Right cardiac atrium (tissue), 5 donors: Measurements from ENCODE around the gene PCDHGA8. TPM values are rescaled to one million over a fixed set of nuclear protein-coding genes. Genes with fewer than 3 reads are reported as not detected.
"Not testable (repeated sequence)": the region's sequence is repeated elsewhere in the genome, so short reads cannot be mapped to it uniquely, and the experiment has no call there.

Source experiments
- ATAC-seq, 2 donors: fragments of 200-7000 bp; cut with Tn5 transposase; one replicate each; pipeline versions ENCODE4 v1.8.0 to v1.9.1; 2020; ENCODE audit warnings: moderate library complexity in 2 of 2, mild to moderate bottlenecking in 1 of 2
- DNase-seq, 3 donors: peaks; one replicate each; pipeline ENCODE4 v3.0.0-alpha.2; 2020
- H3K27ac ChIP-seq: one replicate; pipeline ENCODE4 v1.5.1; 2013; ENCODE audit warnings: mild to moderate bottlenecking, low read length, control low read depth, moderate library complexity
- H3K27me3 ChIP-seq: one replicate; pipeline ENCODE4 v1.6.1; 2013; ENCODE audit not compliant: control insufficient read depth, insufficient read depth
- H3K4me1 ChIP-seq: one replicate; pipeline ENCODE4 v1.6.1; 2013; ENCODE audit warnings: low read length; ENCODE audit not compliant: control insufficient read depth, insufficient read depth
- H3K4me3 ChIP-seq: one replicate; pipeline ENCODE4 v1.5.1; 2013; ENCODE audit warnings: low read length, control low read depth
- H3K9me3 ChIP-seq: one replicate; pipeline ENCODE4 v1.6.1; 2013; ENCODE audit warnings: low read length; ENCODE audit not compliant: control insufficient read depth
- WGBS: extraction: QIAGEN DNeasy Blood & Tissue Kit; methylation state at CpG from one replicate; pipeline ENCODE4 v1.1.7; 2013; 5-methylcytosine and 5-hydroxymethylcytosine counted together
- intact Hi-C, 4 donors: fragments of 100-400 bp; cut with DNase I; formaldehyde crosslinking; loops; one replicate each; pipeline versions ENCODE4 v1.11.0 to v1.14.0; 2022 to 2023
- polyA plus RNA-seq: library from polyadenylated mRNA; stranded (reverse); fragments of 200-250 nt; gene quantifications from one replicate; pipeline ENCODE4 v1.2.3, GENCODE V29; 2013
- total RNA-seq, 4 donors: library from RNA; stranded (reverse); fragmentation: NEBNext Ultra II Directional; extraction: Animal tissue kit (Norgen Biotek cat#: 25700); gene quantifications; one replicate each; pipeline ENCODE4 v1.2.1, GENCODE V29; 2021
- donor health status: healthy with polysubstance abuse.
- donor health status: DM: no; HTN: yes; CAD: no.
- donor health status: DM: no; HTN: no; CAD: no.
- donor health status: DM: no; HTN: yes; CAD: no; lungs with severe emphysema.
- donor health status: DM: yes; HTN: yes; CAD: no.

PCDHGA8 gene
- total and polyA plus RNA-seq, 5 donors, result 1.3 to 5.2 (median 4.2) TPM

GRCh38 chr5:141373673-141374317 is 18.6 kb upstream of the PCDHGA8 start, which contains the start of gene PCDHGA6:
Gene PCDHGA6, plus strand, starts transcription at chr5:141373891. Its CDS starts 193 bp downstream, at chr5:141374084.
- Histone ChIP-seq H3K27ac (no peak within 1 kb of the TSS), H3K4me3 (peak within 1 kb of the TSS; percentile 1), H3K9me3 (peaks cover 12% of the 10 kb centered on the region), H3K4me1 (no peaks in the 10 kb centered on the region), H3K27me3 (no peaks in the 10 kb centered on the region)
- 15% methylated on average over 27 of the region's 27 CpGs for WGBS
- no peak for ATAC-seq
- intact Hi-C loops, result loop anchor here in 1 of 4 donors (10.0 kb wide), 1 partner anchor 51 kb away; the partner anchor contains the start of gene PCDHGA11
- DNase-seq, result no peak

DNA sequence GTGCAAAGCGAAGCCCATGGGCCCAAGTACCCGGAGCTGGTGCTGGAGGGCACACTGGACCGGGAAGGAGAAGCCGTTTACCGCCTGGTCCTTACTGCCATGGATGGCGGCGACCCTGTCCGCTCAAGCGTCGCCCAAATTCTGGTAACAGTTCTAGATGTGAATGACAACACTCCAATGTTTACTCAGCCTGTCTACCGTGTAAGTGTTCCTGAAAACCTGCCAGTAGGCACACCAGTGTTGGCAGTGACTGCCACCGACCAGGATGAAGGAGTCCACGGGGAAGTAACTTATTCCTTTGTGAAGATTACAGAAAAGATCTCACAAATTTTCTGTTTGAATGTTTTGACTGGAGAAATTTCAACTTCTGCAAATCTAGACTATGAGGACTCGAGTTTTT is 17.8 kb upstream of the PCDHGA8 start:
- DNase-seq (no peak), ATAC-seq (peak in 1 of 2 donors; percentile 35)
- Histone ChIP-seq H3K9me3 (peaks cover 12% of the 10 kb centered on the region), H3K27ac (no peak overlapping the region), H3K27me3 (no peaks in the 10 kb centered on the region), H3K4me1 (no peaks in the 10 kb centered on the region), H3K4me3 (no peak overlapping the region)
- WGBS, result 51% methylated on average over 14 of the region's 14 CpGs
- intact Hi-C loops, result loop anchor here in 1 of 4 donors (10.0 kb wide), 1 partner anchor 50 kb away; the partner anchor contains the start of gene PCDHGA11

- not testable (repeated sequence) for H3K4me3 ChIP-seq, ATAC-seq, H3K4me1 ChIP-seq, DNase-seq, H3K27ac ChIP-seq, H3K27me3 ChIP-seq
- peaks cover 11% of the 10 kb centered on the region for H3K9me3 ChIP-seq
- 47% methylated on average over 43 of the region's 48 CpGs for WGBS
- intact Hi-C loops, result loop anchor here in 1 of 4 donors (10.0 kb wide), 1 partner anchor 49 kb away; the partner anchor contains the start of gene PCDHGA11
These were observed 16.8 kb upstream of the PCDHGA8 start for GRCh38 chr5:141375444-141376155.

GRCh38 chr5:141382469-141383294 is 9.8 kb upstream of the PCDHGA8 start, which contains the start of gene PCDHGA7:
Gene PCDHGA7, plus strand, starts transcription at chr5:141382742. Its CDS starts 158 bp downstream, at chr5:141382900.
- H3K27me3 ChIP-seq, result no peaks in the 10 kb centered on the region
- DNase-seq (no peak), ATAC-seq (peak in 1 of 2 donors; percentile 32)
- H3K4me1 ChIP-seq, result no peaks in the 10 kb centered on the region
- 13% methylated on average over 37 of the region's 37 CpGs for WGBS
- intact Hi-C loops, result no loop called here
- H3K27ac ChIP-seq, result no peak within 1 kb of the TSS
- peak within 1 kb of the TSS; percentile 58 for H3K4me3 ChIP-seq
- H3K9me3 ChIP-seq, result peaks cover 4% of the 10 kb centered on the region

DNA sequence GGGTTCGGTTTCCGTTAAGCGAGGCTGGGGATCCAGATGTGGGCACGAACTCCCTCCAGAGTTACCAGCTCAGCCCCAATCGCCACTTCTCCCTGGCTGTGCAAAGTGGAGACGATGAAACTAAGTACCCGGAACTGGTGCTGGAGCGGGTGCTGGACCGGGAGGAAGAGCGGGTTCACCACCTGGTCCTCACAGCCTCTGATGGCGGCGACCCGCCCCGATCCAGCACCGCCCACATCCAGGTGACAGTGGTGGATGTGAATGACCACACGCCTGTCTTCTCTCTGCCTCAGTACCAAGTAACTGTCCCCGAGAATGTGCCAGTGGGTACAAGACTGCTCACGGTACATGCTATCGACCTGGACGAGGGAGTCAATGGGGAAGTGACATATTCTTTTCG is 9.1 kb upstream of the PCDHGA8 start:
- peaks cover 4% of the 10 kb centered on the region for H3K9me3 ChIP-seq
- 33% methylated on average over 21 of the region's 21 CpGs for WGBS
- H3K27ac ChIP-seq, result no peak overlapping the region
- peak overlapping the region; percentile 58 for H3K4me3 ChIP-seq
- ATAC-seq (no peak), DNase-seq (no peak)
- intact Hi-C loops, result no loop called here
- no peaks in the 10 kb centered on the region for H3K4me1 ChIP-seq
- H3K27me3 ChIP-seq, result no peaks in the 10 kb centered on the region

DNA sequence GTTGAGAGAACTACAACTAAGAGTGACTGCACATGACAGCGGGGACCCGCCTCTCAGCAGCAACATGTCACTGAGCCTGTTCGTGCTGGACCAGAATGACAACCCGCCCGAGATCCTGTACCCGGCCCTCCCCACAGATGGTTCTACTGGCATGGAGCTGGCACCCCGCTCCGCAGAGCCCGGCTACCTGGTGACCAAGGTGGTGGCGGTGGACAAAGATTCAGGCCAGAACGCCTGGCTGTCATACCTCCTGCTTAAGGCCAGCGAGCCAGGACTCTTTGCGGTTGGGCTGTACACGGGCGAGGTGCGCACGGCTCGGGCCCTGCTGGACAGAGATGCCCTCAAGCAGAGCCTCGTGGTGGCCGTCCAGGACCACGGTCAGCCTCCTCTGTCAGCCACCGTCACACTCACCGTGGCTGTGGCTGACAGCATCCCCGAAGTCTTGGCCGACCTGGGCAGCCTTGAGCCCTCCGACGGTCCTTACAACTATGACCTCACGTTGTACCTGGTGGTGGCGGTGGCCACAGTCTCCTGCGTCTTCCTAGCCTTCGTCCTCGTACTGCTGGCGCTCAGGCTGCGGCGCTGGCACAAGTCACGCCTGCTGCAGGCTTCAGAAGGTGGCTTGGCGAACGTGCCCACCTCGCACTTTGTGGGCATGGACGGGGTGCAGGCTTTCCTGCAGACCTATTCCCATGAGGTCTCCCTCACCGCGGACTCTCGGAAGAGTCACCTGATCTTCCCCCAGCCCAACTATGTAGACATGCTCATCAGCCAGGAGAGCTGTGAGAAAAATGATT is 7.8 kb upstream of the PCDHGA8 start:
- WGBS, result 43% methylated on average over 43 of the region's 43 CpGs
- Histone ChIP-seq H3K4me3 (no peak overlapping the region), H3K4me1 (no peaks in the 10 kb centered on the region), H3K27me3 (no peaks in the 10 kb centered on the region), H3K27ac (no peak overlapping the region), H3K9me3 (peaks cover 4% of the 10 kb centered on the region)
- no peak for DNase-seq
- ATAC-seq, result no peak
- intact Hi-C loops, result no loop called here

DNA sequence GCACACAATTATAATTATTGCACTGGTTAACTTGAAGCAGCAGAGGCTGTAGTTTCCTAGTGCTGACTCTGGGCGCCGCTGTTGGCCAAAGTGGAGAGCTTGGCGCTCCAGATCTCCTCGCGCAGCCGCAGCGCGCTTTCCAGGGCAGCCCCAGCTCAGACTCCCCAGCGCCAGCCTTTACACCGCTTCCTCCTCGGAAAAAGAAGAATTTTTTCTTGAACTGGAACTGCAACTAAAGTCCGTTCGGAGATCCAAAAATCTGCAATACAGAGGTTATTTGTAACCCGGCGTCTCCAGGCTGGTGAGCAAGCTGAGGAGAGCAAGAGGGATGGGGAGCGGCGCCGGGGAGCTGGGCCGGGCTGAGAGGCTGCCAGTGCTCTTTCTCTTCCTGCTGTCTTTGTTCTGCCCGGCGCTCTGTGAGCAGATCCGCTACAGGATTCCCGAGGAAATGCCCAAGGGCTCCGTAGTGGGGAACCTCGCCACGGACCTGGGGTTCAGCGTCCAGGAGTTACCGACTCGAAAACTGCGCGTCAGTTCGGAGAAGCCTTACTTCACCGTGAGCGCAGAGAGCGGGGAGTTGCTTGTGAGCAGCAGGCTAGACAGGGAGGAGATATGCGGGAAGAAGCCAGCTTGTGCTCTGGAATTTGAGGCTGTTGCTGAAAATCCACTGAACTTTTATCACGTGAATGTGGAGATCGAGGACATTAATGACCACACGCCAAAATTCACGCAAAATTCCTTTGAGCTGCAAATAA is 4.7 kb upstream of the PCDHGA8 start, which contains the start of gene PCDHGB4:
Gene PCDHGB4 (plus strand): TSS at position 142 of the 755 bp plus-strand sequence. CDS start 187 bp downstream, at position 329.
- 9% methylated on average over 22 of the region's 40 CpGs for WGBS
- H3K27me3 ChIP-seq, H3K27ac ChIP-seq, intact Hi-C loops, H3K9me3 ChIP-seq, H3K4me1 ChIP-seq: not testable (repeated sequence)
- DNase-seq (peak in 2 of 3 donors; percentile 67 to 78), ATAC-seq (peak; percentile 69 to 76)
- peak within 1 kb of the TSS; percentile 35 for H3K4me3 ChIP-seq

DNA sequence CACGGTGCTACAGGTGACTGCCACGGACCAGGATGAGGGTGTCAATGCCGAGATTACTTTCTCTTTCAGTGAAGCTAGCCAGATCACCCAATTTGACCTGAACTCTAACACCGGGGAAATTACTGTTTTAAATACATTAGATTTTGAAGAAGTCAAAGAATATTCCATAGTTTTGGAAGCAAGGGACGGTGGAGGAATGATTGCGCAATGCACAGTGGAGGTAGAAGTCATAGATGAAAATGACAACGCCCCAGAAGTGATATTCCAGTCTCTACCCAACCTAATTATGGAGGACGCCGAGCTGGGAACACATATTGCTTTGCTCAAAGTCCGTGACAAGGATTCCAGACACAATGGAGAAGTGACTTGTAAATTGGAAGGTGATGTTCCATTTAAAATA is 3.8 kb upstream of the PCDHGA8 start:
- intact Hi-C loops, result no loop called here
- 42% methylated on average over 10 of the region's 10 CpGs for WGBS
- no peak overlapping the region for H3K4me3 ChIP-seq
- no peak for DNase-seq
- ATAC-seq, result no peak
- H3K9me3 ChIP-seq, result peaks cover 9% of the 10 kb centered on the region
- no peaks in the 10 kb centered on the region for H3K27me3 ChIP-seq
- no peak overlapping the region for H3K27ac ChIP-seq
- H3K4me1 ChIP-seq, result no peaks in the 10 kb centered on the region

DNA sequence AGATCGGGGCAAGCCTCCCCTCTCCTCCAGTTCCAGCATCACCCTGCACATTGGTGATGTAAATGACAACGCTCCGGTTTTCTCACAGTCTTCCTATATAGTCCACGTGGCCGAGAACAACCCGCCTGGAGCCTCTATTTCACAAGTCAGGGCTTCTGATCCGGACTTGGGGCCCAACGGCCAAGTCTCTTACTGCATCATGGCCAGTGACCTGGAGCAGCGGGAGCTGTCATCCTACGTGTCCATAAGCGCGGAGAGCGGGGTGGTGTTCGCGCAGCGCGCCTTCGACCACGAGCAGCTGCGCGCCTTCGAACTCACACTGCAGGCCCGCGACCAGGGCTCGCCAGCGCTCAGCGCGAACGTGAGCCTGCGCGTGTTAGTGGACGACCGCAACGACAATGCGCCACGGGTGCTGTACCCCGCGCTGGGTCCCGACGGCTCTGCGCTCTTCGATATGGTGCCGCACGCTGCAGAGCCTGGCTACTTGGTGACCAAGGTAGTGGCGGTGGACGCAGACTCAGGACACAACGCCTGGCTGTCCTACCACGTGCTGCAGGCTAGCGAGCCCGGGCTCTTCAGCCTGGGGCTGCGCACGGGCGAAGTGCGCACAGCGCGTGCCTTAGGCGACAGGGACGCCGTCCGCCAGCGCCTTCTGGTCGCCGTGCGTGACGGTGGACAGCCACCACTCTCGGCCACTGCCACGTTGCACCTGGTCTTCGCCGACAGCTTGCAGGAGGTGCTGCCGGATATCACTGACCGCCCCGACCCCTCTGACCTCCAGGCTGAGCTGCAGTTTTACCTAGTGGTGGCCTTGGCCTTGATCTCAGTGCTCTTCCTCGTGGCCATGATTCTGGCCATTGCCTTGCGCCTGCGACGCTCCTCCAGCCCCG is 3.0 kb upstream of the PCDHGA8 start:
- H3K9me3 ChIP-seq, result peaks cover 9% of the 10 kb centered on the region
- WGBS, result 30% methylated on average over 77 of the region's 77 CpGs
- no peaks in the 10 kb centered on the region for H3K27me3 ChIP-seq
- H3K4me1 ChIP-seq, result no peaks in the 10 kb centered on the region
- no peak overlapping the region for H3K27ac ChIP-seq
- H3K4me3 ChIP-seq, result no peak overlapping the region
- peak in 1 of 3 donors; percentile 35 for DNase-seq
- ATAC-seq, result no peak
- intact Hi-C loops, result no loop called here
